ENCODE data around the gene NELL1.

Gene NELL1

GRCh38 chr11:20880094-20880493 is 210.7 kb downstream of the NELL1 start:
- ATAC-seq: no peak

GRCh38 chr11:20881328-20882079 is 212.1 kb downstream of the NELL1 start:
- ATAC-seq: no peak
- TF ChIP-seq PATZ1 (CRISPR knock-in tag; IDR thresholded peaks at IDR 0.05; ENCODE audit: borderline replicate concordance) (no peak), ARNTL (CRISPR knock-in tag; IDR thresholded peaks at IDR 0.05; ENCODE audit: borderline replicate concordance, low read depth) (no peak), ZNF8 (CRISPR knock-in tag; IDR thresholded peaks at IDR 0.05) (no peak), ZFP30 (CRISPR knock-in tag; IDR thresholded peaks at IDR 0.05) (no peak), TOX (CRISPR knock-in tag; IDR thresholded peaks at IDR 0.05; ENCODE audit: borderline replicate concordance) (no peak), ZNF565 (CRISPR knock-in tag; conservative IDR thresholded peaks at IDR 0.05; ENCODE audit: low read depth) (no peak), ISL1 (CRISPR knock-in tag; IDR thresholded peaks at IDR 0.05) (no peak), ZNF70 (CRISPR knock-in tag; IDR thresholded peaks at IDR 0.05) (no peak)

More at GRCh38 chr11:20880094-20880493, 210.7 kb downstream of the NELL1 start:
- no peak for TF ChIP-seq RARB (CRISPR knock-in tag; IDR thresholded peaks at IDR 0.05)
- no peak for TF ChIP-seq ARNTL (CRISPR knock-in tag; IDR thresholded peaks at IDR 0.05; ENCODE audit: borderline replicate concordance, low read depth)
- TF ChIP-seq ZFP3 (CRISPR knock-in tag; IDR thresholded peaks at IDR 0.05): no peak
- TF ChIP-seq PPARA (CRISPR knock-in tag; IDR thresholded peaks at IDR 0.05; ENCODE audit: borderline replicate concordance): no peak
- TF ChIP-seq, protein P1, sequence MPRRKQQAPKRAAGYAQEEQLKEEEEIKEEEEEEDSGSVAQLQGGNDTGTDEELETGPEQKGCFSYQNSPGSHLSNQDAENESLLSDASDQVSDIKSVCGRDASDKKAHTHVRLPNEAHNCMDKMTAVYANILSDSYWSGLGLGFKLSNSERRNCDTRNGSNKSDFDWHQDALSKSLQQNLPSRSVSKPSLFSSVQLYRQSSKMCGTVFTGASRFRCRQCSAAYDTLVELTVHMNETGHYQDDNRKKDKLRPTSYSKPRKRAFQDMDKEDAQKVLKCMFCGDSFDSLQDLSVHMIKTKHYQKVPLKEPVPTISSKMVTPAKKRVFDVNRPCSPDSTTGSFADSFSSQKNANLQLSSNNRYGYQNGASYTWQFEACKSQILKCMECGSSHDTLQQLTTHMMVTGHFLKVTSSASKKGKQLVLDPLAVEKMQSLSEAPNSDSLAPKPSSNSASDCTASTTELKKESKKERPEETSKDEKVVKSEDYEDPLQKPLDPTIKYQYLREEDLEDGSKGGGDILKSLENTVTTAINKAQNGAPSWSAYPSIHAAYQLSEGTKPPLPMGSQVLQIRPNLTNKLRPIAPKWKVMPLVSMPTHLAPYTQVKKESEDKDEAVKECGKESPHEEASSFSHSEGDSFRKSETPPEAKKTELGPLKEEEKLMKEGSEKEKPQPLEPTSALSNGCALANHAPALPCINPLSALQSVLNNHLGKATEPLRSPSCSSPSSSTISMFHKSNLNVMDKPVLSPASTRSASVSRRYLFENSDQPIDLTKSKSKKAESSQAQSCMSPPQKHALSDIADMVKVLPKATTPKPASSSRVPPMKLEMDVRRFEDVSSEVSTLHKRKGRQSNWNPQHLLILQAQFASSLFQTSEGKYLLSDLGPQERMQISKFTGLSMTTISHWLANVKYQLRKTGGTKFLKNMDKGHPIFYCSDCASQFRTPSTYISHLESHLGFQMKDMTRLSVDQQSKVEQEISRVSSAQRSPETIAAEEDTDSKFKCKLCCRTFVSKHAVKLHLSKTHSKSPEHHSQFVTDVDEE (CRISPR knock-in tag; IDR thresholded peaks at IDR 0.05): no peak
- TF ChIP-seq, protein P2, sequence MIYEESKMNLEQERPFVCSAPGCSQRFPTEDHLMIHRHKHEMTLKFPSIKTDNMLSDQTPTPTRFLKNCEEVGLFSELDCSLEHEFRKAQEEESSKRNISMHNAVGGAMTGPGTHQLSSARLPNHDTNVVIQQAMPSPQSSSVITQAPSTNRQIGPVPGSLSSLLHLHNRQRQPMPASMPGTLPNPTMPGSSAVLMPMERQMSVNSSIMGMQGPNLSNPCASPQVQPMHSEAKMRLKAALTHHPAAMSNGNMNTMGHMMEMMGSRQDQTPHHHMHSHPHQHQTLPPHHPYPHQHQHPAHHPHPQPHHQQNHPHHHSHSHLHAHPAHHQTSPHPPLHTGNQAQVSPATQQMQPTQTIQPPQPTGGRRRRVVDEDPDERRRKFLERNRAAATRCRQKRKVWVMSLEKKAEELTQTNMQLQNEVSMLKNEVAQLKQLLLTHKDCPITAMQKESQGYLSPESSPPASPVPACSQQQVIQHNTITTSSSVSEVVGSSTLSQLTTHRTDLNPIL (CRISPR knock-in tag; IDR thresholded peaks at IDR 0.05; ENCODE audit: low read depth): no peak
- TF ChIP-seq ESRRG (CRISPR knock-in tag; IDR thresholded peaks at IDR 0.05): no peak
- TF ChIP-seq CSDC2 (CRISPR knock-in tag; IDR thresholded peaks at IDR 0.05): no peak
- no peak for TF ChIP-seq ZNF565 (CRISPR knock-in tag; conservative IDR thresholded peaks at IDR 0.05; ENCODE audit: low read depth)
- TF ChIP-seq ZFP30 (CRISPR knock-in tag; IDR thresholded peaks at IDR 0.05): no peak
- TF ChIP-seq BACH2 (CRISPR knock-in tag; IDR thresholded peaks at IDR 0.05; ENCODE audit: borderline replicate concordance): no peak
- TF ChIP-seq ZNF8 (CRISPR knock-in tag; IDR thresholded peaks at IDR 0.05): no peak

DNA sequence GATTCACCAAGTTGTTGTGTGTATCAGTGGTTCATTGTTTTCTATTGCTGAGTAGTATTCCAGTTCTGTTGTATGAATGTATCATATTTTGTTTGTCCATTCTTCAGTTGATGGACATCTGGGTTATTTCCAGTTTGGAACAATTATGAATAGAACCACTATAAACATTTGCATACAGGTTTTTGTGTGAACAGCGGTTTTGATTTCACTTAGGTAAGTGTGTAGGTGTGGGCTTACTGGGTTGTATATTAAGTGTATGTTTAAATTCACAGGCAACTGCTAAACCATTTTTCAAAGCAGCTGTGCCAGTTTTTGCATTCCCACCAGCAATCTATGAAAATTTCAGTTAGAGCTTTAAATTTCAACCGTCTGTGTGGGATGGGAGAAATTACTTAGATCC is 217.8 kb downstream of the NELL1 start:
- no peak for ATAC-seq
- TF ChIP-seq SNAI2 (CRISPR knock-in tag; IDR thresholded peaks at IDR 0.05): no peak
- TF ChIP-seq ESRRG (CRISPR knock-in tag; IDR thresholded peaks at IDR 0.05): no peak
- no peak for TF ChIP-seq BACH2 (CRISPR knock-in tag; IDR thresholded peaks at IDR 0.05; ENCODE audit: borderline replicate concordance)
- TF ChIP-seq, protein P3, sequence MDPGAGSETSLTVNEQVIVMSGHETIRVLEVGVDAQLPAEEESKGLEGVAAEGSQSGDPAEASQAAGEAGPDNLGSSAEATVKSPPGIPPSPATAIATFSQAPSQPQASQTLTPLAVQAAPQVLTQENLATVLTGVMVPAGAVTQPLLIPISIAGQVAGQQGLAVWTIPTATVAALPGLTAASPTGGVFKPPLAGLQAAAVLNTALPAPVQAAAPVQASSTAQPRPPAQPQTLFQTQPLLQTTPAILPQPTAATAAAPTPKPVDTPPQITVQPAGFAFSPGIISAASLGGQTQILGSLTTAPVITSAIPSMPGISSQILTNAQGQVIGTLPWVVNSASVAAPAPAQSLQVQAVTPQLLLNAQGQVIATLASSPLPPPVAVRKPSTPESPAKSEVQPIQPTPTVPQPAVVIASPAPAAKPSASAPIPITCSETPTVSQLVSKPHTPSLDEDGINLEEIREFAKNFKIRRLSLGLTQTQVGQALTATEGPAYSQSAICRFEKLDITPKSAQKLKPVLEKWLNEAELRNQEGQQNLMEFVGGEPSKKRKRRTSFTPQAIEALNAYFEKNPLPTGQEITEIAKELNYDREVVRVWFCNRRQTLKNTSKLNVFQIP (CRISPR knock-in tag; IDR thresholded peaks at IDR 0.05; ENCODE audit: borderline replicate concordance, low read depth): no peak
- TF ChIP-seq ISL1 (CRISPR knock-in tag; IDR thresholded peaks at IDR 0.05): no peak
- TF ChIP-seq, protein P2 (CRISPR knock-in tag; IDR thresholded peaks at IDR 0.05; ENCODE audit: low read depth): no peak
- no peak for TF ChIP-seq TCF4 (CRISPR knock-in tag; IDR thresholded peaks at IDR 0.05; ENCODE audit: borderline replicate concordance)
- TF ChIP-seq RARB (CRISPR knock-in tag; IDR thresholded peaks at IDR 0.05): no peak
- TF ChIP-seq CSRNP3 (CRISPR knock-in tag; IDR thresholded peaks at IDR 0.05): no peak
- no peak for TF ChIP-seq ZC3H10 (CRISPR knock-in tag; IDR thresholded peaks at IDR 0.05)
- TF ChIP-seq GLIS3 (CRISPR knock-in tag; IDR thresholded peaks at IDR 0.05): no peak
- TF ChIP-seq PPARA (CRISPR knock-in tag; IDR thresholded peaks at IDR 0.05; ENCODE audit: borderline replicate concordance): no peak
- no peak for TF ChIP-seq OSR1 (CRISPR knock-in tag; IDR thresholded peaks at IDR 0.05)
- TF ChIP-seq TOX (CRISPR knock-in tag; IDR thresholded peaks at IDR 0.05; ENCODE audit: borderline replicate concordance): no peak
- TF ChIP-seq ZFP30 (CRISPR knock-in tag; IDR thresholded peaks at IDR 0.05): no peak
- TF ChIP-seq ZNF70 (CRISPR knock-in tag; IDR thresholded peaks at IDR 0.05): no peak
- no peak for TF ChIP-seq ZNF8 (CRISPR knock-in tag; IDR thresholded peaks at IDR 0.05)
- TF ChIP-seq, protein P1 (CRISPR knock-in tag; IDR thresholded peaks at IDR 0.05): no peak

Data from SK-N-SH treated with all-trans-retinoic acid at 6 μM for 48 hours (cell line).